GM18505 (cell line): Measurements from ENCODE around the gene CHRM2.

ENCODE experiments used
- ATAC-seq: cut with Tn5 transposase; IDR thresholded peaks from one replicate; pipeline ENCODE4 v1.9.1; 2021; ENCODE audit not compliant: unreplicated experiment
- POLR2A ChIP-seq: IDR thresholded peaks from 4 replicates; pipeline ENCODE4 v1.6.1; 2011; ENCODE audit warnings: borderline replicate concordance; ENCODE audit not compliant: insufficient read depth, insufficient read length; ENCODE audit errors: extremely low read depth

Gene CHRM2

GRCh38 chr7:137038706-137039105, 170.3 kb downstream of the CHRM2 start:
- no peak for TF ChIP-seq POLR2A
- ATAC-seq = no peak

- ATAC-seq = no peak
- TF ChIP-seq POLR2A = no peak
These were observed 172.3 kb downstream of the CHRM2 start for GRCh38 chr7:137040745-137041144.

- ATAC-seq = no peak
These were observed 177.1 kb downstream of the CHRM2 start for GRCh38 chr7:137045573-137045972.

GRCh38 chr7:137069249-137069963, 201.0 kb downstream of the CHRM2 start:
- no peak for ATAC-seq
- TF ChIP-seq POLR2A = no peak

More at GRCh38 chr7:137045573-137045972, 177.1 kb downstream of the CHRM2 start:
- TF ChIP-seq POLR2A = no peak
